ENCODE measurements around the gene ZNF200.

- TF ChIP-seq CTCF (IDR thresholded peaks at IDR 0.05) (no peak), EZH2 (IDR thresholded peaks at IDR 0.05; ENCODE audit: borderline replicate concordance, insufficient read depth, low read depth, low read length, poor library complexity, severe bottlenecking) (no peak)
These were observed 60.9 kb downstream of the ZNF200 start for GRCh38 chr16:3173892-3174617.

Measured in B cell (primary cell).